ENCODE measurements around the gene PIEZO2. TPM values are rescaled to one million over a fixed set of nuclear protein-coding genes. Genes with fewer than 3 reads are reported as not detected.

PIEZO2 gene
- total RNA-seq, 1 experiment from 2014 or later: 10.7 TPM

DNA sequence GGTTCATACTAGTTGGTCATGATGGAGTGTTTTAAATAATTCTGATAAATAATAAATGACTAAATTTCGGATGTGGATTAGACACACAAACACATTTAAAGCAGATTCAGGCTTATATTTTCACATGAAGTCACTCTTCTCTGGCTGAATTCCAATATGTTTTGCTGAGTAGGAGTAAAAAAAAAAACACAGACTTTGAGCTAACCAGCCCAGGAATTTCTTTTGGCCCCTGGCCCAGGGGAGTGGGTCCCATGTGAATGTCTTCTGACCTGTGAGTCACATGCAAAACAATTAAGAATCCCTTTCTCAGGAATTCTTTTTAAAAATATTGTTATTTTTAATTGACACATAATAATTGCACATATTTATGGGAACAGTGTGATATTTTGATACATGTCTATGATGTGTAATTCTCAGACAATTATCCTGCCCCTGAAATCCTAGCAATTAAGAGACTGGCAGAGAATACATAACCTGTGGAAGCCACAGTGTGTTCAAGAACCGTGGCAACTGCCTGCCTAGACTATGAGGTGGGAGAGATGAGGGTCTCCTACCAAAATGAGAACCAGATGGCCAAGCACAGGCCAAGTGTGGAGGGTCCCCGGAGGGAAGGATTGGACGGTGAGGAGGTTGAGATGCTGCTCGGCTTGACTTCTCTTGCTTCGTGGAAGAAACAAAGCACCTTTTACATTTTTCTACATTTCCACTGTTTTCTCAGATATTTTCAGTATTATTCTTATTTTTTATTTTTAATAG, 236.4 kb downstream of the PIEZO2 start:
- Mint-ChIP-seq H3K27me3 (ENCODE audit: low read depth) (no peaks in the 10 kb centered on the region), H3K4me3 (no peak overlapping the region), H3K4me1 (no peaks in the 10 kb centered on the region), H3K27ac (no peak overlapping the region), H3K36me3 (no peaks in the 10 kb centered on the region), H3K9me3 (no peaks in the 10 kb centered on the region)
- ChIA-PET POLR2A (interaction anchor here (0.7 kb wide), 1 partner anchor 10 kb away, joined by 3 read pairs; no protein-coding TSS in a partner anchor), CTCF (no interaction called here)
- TF ChIP-seq, protein P1, sequence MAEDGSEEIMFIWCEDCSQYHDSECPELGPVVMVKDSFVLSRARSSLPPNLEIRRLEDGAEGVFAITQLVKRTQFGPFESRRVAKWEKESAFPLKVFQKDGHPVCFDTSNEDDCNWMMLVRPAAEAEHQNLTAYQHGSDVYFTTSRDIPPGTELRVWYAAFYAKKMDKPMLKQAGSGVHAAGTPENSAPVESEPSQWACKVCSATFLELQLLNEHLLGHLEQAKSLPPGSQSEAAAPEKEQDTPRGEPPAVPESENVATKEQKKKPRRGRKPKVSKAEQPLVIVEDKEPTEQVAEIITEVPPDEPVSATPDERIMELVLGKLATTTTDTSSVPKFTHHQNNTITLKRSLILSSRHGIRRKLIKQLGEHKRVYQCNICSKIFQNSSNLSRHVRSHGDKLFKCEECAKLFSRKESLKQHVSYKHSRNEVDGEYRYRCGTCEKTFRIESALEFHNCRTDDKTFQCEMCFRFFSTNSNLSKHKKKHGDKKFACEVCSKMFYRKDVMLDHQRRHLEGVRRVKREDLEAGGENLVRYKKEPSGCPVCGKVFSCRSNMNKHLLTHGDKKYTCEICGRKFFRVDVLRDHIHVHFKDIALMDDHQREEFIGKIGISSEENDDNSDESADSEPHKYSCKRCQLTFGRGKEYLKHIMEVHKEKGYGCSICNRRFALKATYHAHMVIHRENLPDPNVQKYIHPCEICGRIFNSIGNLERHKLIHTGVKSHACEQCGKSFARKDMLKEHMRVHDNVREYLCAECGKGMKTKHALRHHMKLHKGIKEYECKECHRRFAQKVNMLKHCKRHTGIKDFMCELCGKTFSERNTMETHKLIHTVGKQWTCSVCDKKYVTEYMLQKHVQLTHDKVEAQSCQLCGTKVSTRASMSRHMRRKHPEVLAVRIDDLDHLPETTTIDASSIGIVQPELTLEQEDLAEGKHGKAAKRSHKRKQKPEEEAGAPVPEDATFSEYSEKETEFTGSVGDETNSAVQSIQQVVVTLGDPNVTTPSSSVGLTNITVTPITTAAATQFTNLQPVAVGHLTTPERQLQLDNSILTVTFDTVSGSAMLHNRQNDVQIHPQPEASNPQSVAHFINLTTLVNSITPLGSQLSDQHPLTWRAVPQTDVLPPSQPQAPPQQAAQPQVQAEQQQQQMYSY (CRISPR knock-in tag; IDR thresholded peaks at IDR 0.05): no peak
- TF ChIP-seq KAT7 (CRISPR knock-in tag; IDR thresholded peaks at IDR 0.05; ENCODE audit: borderline replicate concordance): no peak
- no peak for TF ChIP-seq FOXJ3 (CRISPR knock-in tag; IDR thresholded peaks at IDR 0.05; ENCODE audit: borderline replicate concordance)
- TF ChIP-seq, protein P2, sequence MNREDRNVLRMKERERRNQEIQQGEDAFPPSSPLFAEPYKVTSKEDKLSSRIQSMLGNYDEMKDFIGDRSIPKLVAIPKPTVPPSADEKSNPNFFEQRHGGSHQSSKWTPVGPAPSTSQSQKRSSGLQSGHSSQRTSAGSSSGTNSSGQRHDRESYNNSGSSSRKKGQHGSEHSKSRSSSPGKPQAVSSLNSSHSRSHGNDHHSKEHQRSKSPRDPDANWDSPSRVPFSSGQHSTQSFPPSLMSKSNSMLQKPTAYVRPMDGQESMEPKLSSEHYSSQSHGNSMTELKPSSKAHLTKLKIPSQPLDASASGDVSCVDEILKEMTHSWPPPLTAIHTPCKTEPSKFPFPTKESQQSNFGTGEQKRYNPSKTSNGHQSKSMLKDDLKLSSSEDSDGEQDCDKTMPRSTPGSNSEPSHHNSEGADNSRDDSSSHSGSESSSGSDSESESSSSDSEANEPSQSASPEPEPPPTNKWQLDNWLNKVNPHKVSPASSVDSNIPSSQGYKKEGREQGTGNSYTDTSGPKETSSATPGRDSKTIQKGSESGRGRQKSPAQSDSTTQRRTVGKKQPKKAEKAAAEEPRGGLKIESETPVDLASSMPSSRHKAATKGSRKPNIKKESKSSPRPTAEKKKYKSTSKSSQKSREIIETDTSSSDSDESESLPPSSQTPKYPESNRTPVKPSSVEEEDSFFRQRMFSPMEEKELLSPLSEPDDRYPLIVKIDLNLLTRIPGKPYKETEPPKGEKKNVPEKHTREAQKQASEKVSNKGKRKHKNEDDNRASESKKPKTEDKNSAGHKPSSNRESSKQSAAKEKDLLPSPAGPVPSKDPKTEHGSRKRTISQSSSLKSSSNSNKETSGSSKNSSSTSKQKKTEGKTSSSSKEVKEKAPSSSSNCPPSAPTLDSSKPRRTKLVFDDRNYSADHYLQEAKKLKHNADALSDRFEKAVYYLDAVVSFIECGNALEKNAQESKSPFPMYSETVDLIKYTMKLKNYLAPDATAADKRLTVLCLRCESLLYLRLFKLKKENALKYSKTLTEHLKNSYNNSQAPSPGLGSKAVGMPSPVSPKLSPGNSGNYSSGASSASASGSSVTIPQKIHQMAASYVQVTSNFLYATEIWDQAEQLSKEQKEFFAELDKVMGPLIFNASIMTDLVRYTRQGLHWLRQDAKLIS (CRISPR knock-in tag; IDR thresholded peaks at IDR 0.05; ENCODE audit: borderline replicate concordance): no peak
- TF ChIP-seq NR1H2 (CRISPR knock-in tag; IDR thresholded peaks at IDR 0.05): no peak
- no peak for TF ChIP-seq TCF7 (CRISPR knock-in tag; IDR thresholded peaks at IDR 0.05; ENCODE audit: low read depth)
- TF ChIP-seq, protein P3, sequence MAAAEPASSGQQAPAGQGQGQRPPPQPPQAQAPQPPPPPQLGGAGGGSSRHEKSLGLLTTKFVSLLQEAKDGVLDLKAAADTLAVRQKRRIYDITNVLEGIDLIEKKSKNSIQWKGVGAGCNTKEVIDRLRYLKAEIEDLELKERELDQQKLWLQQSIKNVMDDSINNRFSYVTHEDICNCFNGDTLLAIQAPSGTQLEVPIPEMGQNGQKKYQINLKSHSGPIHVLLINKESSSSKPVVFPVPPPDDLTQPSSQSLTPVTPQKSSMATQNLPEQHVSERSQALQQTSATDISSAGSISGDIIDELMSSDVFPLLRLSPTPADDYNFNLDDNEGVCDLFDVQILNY (CRISPR knock-in tag; IDR thresholded peaks at IDR 0.05): no peak
- no peak for TF ChIP-seq ZNF138 (CRISPR knock-in tag; conservative IDR thresholded peaks at IDR 0.05)
- no peak for TF ChIP-seq ZNF396 (CRISPR knock-in tag; IDR thresholded peaks at IDR 0.05; ENCODE audit: borderline replicate concordance)
- no peak for TF ChIP-seq ZBTB21 (CRISPR knock-in tag; IDR thresholded peaks at IDR 0.05; ENCODE audit: borderline replicate concordance)
- TF ChIP-seq GRHL2 (CRISPR knock-in tag; IDR thresholded peaks at IDR 0.05; ENCODE audit: insufficient replicate concordance, severe bottlenecking): no peak
- TF ChIP-seq, protein P4, sequence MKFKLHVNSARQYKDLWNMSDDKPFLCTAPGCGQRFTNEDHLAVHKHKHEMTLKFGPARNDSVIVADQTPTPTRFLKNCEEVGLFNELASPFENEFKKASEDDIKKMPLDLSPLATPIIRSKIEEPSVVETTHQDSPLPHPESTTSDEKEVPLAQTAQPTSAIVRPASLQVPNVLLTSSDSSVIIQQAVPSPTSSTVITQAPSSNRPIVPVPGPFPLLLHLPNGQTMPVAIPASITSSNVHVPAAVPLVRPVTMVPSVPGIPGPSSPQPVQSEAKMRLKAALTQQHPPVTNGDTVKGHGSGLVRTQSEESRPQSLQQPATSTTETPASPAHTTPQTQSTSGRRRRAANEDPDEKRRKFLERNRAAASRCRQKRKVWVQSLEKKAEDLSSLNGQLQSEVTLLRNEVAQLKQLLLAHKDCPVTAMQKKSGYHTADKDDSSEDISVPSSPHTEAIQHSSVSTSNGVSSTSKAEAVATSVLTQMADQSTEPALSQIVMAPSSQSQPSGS (CRISPR knock-in tag; IDR thresholded peaks at IDR 0.05; ENCODE audit: borderline replicate concordance, low read depth): no peak
- TF ChIP-seq JAZF1 (CRISPR knock-in tag; IDR thresholded peaks at IDR 0.05): no peak
- TF ChIP-seq ZNF671 (CRISPR knock-in tag; IDR thresholded peaks at IDR 0.05): no peak
- TF ChIP-seq, protein P5, sequence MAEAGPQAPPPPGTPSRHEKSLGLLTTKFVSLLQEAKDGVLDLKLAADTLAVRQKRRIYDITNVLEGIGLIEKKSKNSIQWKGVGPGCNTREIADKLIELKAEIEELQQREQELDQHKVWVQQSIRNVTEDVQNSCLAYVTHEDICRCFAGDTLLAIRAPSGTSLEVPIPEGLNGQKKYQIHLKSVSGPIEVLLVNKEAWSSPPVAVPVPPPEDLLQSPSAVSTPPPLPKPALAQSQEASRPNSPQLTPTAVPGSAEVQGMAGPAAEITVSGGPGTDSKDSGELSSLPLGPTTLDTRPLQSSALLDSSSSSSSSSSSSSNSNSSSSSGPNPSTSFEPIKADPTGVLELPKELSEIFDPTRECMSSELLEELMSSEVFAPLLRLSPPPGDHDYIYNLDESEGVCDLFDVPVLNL (CRISPR knock-in tag; IDR thresholded peaks at IDR 0.05; ENCODE audit: borderline replicate concordance, low read depth): no peak
- no peak for TF ChIP-seq ZNF263 (CRISPR knock-in tag; IDR thresholded peaks at IDR 0.05; ENCODE audit: low read depth)
- no peak for TF ChIP-seq NFE2L1 (CRISPR knock-in tag; IDR thresholded peaks at IDR 0.05)
- TF ChIP-seq ATF1 (CRISPR knock-in tag; IDR thresholded peaks at IDR 0.05): no peak
- TF ChIP-seq, protein P6, sequence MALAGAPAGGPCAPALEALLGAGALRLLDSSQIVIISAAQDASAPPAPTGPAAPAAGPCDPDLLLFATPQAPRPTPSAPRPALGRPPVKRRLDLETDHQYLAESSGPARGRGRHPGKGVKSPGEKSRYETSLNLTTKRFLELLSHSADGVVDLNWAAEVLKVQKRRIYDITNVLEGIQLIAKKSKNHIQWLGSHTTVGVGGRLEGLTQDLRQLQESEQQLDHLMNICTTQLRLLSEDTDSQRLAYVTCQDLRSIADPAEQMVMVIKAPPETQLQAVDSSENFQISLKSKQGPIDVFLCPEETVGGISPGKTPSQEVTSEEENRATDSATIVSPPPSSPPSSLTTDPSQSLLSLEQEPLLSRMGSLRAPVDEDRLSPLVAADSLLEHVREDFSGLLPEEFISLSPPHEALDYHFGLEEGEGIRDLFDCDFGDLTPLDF (CRISPR knock-in tag; IDR thresholded peaks at IDR 0.05): no peak
- TF ChIP-seq, protein P7, sequence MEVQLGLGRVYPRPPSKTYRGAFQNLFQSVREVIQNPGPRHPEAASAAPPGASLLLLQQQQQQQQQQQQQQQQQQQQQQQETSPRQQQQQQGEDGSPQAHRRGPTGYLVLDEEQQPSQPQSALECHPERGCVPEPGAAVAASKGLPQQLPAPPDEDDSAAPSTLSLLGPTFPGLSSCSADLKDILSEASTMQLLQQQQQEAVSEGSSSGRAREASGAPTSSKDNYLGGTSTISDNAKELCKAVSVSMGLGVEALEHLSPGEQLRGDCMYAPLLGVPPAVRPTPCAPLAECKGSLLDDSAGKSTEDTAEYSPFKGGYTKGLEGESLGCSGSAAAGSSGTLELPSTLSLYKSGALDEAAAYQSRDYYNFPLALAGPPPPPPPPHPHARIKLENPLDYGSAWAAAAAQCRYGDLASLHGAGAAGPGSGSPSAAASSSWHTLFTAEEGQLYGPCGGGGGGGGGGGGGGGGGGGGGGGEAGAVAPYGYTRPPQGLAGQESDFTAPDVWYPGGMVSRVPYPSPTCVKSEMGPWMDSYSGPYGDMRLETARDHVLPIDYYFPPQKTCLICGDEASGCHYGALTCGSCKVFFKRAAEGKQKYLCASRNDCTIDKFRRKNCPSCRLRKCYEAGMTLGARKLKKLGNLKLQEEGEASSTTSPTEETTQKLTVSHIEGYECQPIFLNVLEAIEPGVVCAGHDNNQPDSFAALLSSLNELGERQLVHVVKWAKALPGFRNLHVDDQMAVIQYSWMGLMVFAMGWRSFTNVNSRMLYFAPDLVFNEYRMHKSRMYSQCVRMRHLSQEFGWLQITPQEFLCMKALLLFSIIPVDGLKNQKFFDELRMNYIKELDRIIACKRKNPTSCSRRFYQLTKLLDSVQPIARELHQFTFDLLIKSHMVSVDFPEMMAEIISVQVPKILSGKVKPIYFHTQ (CRISPR knock-in tag; IDR thresholded peaks at IDR 0.05): no peak
- ATAC-seq (no peak), DNase-seq (ENCODE audit: low spot score) (no peak)
